ENCODE measurements around the gene GALNTL6. TPM values are rescaled to one million over a fixed set of nuclear protein-coding genes. Genes with fewer than 3 reads are reported as not detected.

Gene GALNTL6
- total RNA-seq, 1 experiment from 2014 or later, result not detected

DNA sequence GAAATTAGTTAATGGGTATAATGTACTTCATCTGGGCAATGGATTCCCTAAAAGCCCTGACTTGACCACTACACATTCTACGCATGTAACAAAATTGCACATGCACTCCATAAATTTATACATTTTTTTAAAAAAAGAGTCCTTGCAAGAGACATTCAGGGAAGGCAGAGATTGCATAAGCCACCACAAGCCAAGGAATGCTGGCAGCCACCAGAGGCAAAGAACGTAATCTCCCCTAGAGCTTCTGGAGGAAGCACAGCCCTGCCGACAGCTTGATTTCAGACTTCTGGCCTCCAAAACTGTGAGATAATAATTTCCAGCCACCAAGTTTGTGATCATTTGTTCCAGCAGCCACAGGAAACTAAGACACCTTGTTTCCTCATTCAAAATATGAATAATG, 1169.8 kb downstream of the GALNTL6 start (continued):
- TF ChIP-seq ZBTB33 (IDR thresholded peaks at IDR 0.05; ENCODE audit: extremely low read depth, insufficient replicate concordance, low read length), result no peak

GRCh38 chr4:172983631-172984030, 1170.4 kb downstream of the GALNTL6 start:
- CTCF ChIA-PET, result no interaction called here
- Histone ChIP-seq H3K4me1 (ENCODE audit: control insufficient read depth in 1 of 2, insufficient read depth in 2 of 2, low read length in 2 of 2) (peaks cover 10 to 27% of the 10 kb centered on the region in 2 experiments), H3K4me3 (replicated peaks in 1 of 2; ENCODE audit: low read depth in 1 of 2, low read length in 2 of 2) (no peak overlapping the region), H3K9me3 (ENCODE audit: control insufficient read depth in 1 of 2, insufficient read depth in 1 of 2, low read depth in 1 of 2, low read length in 2 of 2) (no peaks in the 10 kb centered on the region), H3K36me3 (ENCODE audit: control insufficient read depth in 1 of 2, insufficient read depth in 2 of 2, low read length in 2 of 2) (no peaks in the 10 kb centered on the region), H3K27ac (ENCODE audit: low read depth, low read length) (no peak overlapping the region), H3K9ac (ENCODE audit: low read length) (no peak overlapping the region), H4K20me1 (ENCODE audit: insufficient read depth) (no peaks in the 10 kb centered on the region), H3K27me3 (ENCODE audit: insufficient read depth, low read length) (no peaks in the 10 kb centered on the region), H3K9me2 (ENCODE audit: insufficient read depth) (no peaks in the 10 kb centered on the region), H3K79me2 (ENCODE audit: insufficient read depth, low read length) (no peaks in the 10 kb centered on the region), H3K4me2 (ENCODE audit: low read length) (no peak overlapping the region), H2AFZ (ENCODE audit: low read depth, low read length, poor library complexity, severe bottlenecking) (no peak overlapping the region)
- TF ChIP-seq RAD21 (IDR thresholded peaks at IDR 0.05; ENCODE audit: low read depth), result no peak
- TF ChIP-seq MAX (IDR thresholded peaks at IDR 0.05), result no peak
- no peak for TF ChIP-seq ZFX (IDR thresholded peaks at IDR 0.05)
- TF ChIP-seq EZH2 (IDR thresholded peaks at IDR 0.05), result no peak
- TF ChIP-seq, protein P1, sequence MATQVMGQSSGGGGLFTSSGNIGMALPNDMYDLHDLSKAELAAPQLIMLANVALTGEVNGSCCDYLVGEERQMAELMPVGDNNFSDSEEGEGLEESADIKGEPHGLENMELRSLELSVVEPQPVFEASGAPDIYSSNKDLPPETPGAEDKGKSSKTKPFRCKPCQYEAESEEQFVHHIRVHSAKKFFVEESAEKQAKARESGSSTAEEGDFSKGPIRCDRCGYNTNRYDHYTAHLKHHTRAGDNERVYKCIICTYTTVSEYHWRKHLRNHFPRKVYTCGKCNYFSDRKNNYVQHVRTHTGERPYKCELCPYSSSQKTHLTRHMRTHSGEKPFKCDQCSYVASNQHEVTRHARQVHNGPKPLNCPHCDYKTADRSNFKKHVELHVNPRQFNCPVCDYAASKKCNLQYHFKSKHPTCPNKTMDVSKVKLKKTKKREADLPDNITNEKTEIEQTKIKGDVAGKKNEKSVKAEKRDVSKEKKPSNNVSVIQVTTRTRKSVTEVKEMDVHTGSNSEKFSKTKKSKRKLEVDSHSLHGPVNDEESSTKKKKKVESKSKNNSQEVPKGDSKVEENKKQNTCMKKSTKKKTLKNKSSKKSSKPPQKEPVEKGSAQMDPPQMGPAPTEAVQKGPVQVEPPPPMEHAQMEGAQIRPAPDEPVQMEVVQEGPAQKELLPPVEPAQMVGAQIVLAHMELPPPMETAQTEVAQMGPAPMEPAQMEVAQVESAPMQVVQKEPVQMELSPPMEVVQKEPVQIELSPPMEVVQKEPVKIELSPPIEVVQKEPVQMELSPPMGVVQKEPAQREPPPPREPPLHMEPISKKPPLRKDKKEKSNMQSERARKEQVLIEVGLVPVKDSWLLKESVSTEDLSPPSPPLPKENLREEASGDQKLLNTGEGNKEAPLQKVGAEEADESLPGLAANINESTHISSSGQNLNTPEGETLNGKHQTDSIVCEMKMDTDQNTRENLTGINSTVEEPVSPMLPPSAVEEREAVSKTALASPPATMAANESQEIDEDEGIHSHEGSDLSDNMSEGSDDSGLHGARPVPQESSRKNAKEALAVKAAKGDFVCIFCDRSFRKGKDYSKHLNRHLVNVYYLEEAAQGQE (IDR thresholded peaks at IDR 0.05; ENCODE audit: low read depth), result no peak
- no peak for TF ChIP-seq ELF1 (IDR thresholded peaks at IDR 0.05; ENCODE audit: borderline replicate concordance, low read depth)
- TF ChIP-seq SP1 (IDR thresholded peaks at IDR 0.05; ENCODE audit: low read depth), result no peak
- no peak for TF ChIP-seq POLR2A (IDR thresholded peaks at IDR 0.05; ENCODE audit: borderline replicate concordance, extremely low read depth, insufficient read depth, insufficient read length)
- TF ChIP-seq JUND (IDR thresholded peaks at IDR 0.05), result no peak
- no peak for TF ChIP-seq SRF (IDR thresholded peaks at IDR 0.05; ENCODE audit: low read depth)
- TF ChIP-seq EZH2phosphoT487 (IDR thresholded peaks at IDR 0.05; ENCODE audit: borderline replicate concordance), result no peak
- no peak for TF ChIP-seq YY1 (IDR thresholded peaks at IDR 0.05; ENCODE audit: extremely low read depth, insufficient replicate concordance, low read depth, low read length)
- no peak for TF ChIP-seq FOSL1 (IDR thresholded peaks at IDR 0.05; ENCODE audit: low read depth)
- no peak for TF ChIP-seq CEBPB (IDR thresholded peaks at IDR 0.05; ENCODE audit: low read depth)
- intact Hi-C loops (cut with micrococcal nuclease), result no loop called here
- ATAC-seq (no peak), DNase-seq (ENCODE audit: low read depth, low spot score) (no peak)
- POLR2A ChIA-PET, result no interaction called here
- RAD21 ChIA-PET (ENCODE audit: low non-redundant PET in 1 of 2, low total read pairs in 2 of 2, uncharacterized antibody in 2 of 2, unreplicated experiment in 2 of 2), result no interaction called here
- no TSS peak for BruUV-seq (replicated peaks)
